Measurements from ENCODE around the gene SEC14L6. TPM values are rescaled to one million over a fixed set of nuclear protein-coding genes. Genes with fewer than 3 reads are reported as not detected.

SEC14L6 gene
- total RNA-seq, 2 experiments from 2014 or later: not detected

GRCh38 chr22:30481711-30482110, 64.8 kb downstream of the SEC14L6 start:
- H3K36me3 ChIP-seq (ENCODE audit: insufficient read depth, low read length): no peaks in the 10 kb centered on the region
- H3K9me3 ChIP-seq (ENCODE audit: low read length): no peaks in the 10 kb centered on the region
- H3K79me2 ChIP-seq (ENCODE audit: insufficient read depth, low read depth, low read length): no peaks in the 10 kb centered on the region
- no TSS peak for BruUV-seq (replicated peaks)
- no peaks in the 10 kb centered on the region for H3K9me2 ChIP-seq (ENCODE audit: insufficient read depth, low read length)
- no peaks in the 10 kb centered on the region for H3K4me1 ChIP-seq (ENCODE audit: insufficient read depth, low read length, poor library complexity, severe bottlenecking)
- intact Hi-C loops (cut with micrococcal nuclease; ENCODE audit: unreplicated experiment): loop anchor here (10.0 kb wide), 1 partner anchor 197 kb away; the partner anchor contains the start of gene CASTOR1
- TF ChIP-seq, protein P1, sequence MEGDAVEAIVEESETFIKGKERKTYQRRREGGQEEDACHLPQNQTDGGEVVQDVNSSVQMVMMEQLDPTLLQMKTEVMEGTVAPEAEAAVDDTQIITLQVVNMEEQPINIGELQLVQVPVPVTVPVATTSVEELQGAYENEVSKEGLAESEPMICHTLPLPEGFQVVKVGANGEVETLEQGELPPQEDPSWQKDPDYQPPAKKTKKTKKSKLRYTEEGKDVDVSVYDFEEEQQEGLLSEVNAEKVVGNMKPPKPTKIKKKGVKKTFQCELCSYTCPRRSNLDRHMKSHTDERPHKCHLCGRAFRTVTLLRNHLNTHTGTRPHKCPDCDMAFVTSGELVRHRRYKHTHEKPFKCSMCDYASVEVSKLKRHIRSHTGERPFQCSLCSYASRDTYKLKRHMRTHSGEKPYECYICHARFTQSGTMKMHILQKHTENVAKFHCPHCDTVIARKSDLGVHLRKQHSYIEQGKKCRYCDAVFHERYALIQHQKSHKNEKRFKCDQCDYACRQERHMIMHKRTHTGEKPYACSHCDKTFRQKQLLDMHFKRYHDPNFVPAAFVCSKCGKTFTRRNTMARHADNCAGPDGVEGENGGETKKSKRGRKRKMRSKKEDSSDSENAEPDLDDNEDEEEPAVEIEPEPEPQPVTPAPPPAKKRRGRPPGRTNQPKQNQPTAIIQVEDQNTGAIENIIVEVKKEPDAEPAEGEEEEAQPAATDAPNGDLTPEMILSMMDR (conservative IDR thresholded peaks at IDR 0.05; ENCODE audit: low read length): no peak
- no peak for TF ChIP-seq EZH2phosphoT487 (IDR thresholded peaks at IDR 0.05; ENCODE audit: borderline replicate concordance, low read depth, low read length)
- no peak overlapping the region for H3K4me3 ChIP-seq (ENCODE audit: low read depth, low read length, poor library complexity, severe bottlenecking)
- H3K27ac ChIP-seq (ENCODE audit: low read depth, low read length, poor library complexity, severe bottlenecking): no peak overlapping the region
- ChIA-PET POLR2A (no interaction called here), CTCF (ENCODE audit: unreplicated experiment) (no interaction called here)
- DNase-seq (ENCODE audit: low spot score): no peak
- H4K20me1 ChIP-seq (ENCODE audit: insufficient read depth, low read length): no peaks in the 10 kb centered on the region
- no peak overlapping the region for H2AFZ ChIP-seq (ENCODE audit: low read length)
- H3K4me2 ChIP-seq (ENCODE audit: low read length): no peak overlapping the region

GRCh38 chr22:30479981-30480380, 66.6 kb downstream of the SEC14L6 start:
- CTCF ChIA-PET (ENCODE audit: unreplicated experiment): no interaction called here
- intact Hi-C loops (cut with micrococcal nuclease; ENCODE audit: unreplicated experiment): loop anchor here (10.0 kb wide), 1 partner anchor 195 kb away; the partner anchor contains the start of gene CASTOR1

More at GRCh38 chr22:30479981-30480380, 66.6 kb downstream of the SEC14L6 start:
- Histone ChIP-seq H2AFZ (ENCODE audit: low read length) (no peak overlapping the region), H3K4me2 (ENCODE audit: low read length) (no peak overlapping the region), H3K27ac (ENCODE audit: low read depth, low read length, poor library complexity, severe bottlenecking) (no peak overlapping the region), H3K36me3 (ENCODE audit: insufficient read depth, low read length) (no peaks in the 10 kb centered on the region), H3K4me1 (ENCODE audit: insufficient read depth, low read length, poor library complexity, severe bottlenecking) (no peaks in the 10 kb centered on the region), H3K9me2 (ENCODE audit: insufficient read depth, low read length) (no peaks in the 10 kb centered on the region), H3K4me3 (ENCODE audit: low read depth, low read length, poor library complexity, severe bottlenecking) (no peak overlapping the region), H3K79me2 (ENCODE audit: insufficient read depth, low read depth, low read length) (no peaks in the 10 kb centered on the region), H4K20me1 (ENCODE audit: insufficient read depth, low read length) (no peaks in the 10 kb centered on the region), H3K9me3 (ENCODE audit: low read length) (no peaks in the 10 kb centered on the region)
- TF ChIP-seq, protein P1 (conservative IDR thresholded peaks at IDR 0.05; ENCODE audit: low read length): no peak
- no peak for TF ChIP-seq EZH2phosphoT487 (IDR thresholded peaks at IDR 0.05; ENCODE audit: borderline replicate concordance, low read depth, low read length)
- POLR2A ChIA-PET: no interaction called here
- BruUV-seq (replicated peaks): no TSS peak
- no peak for DNase-seq (ENCODE audit: low spot score)
